Left lobe of liver (tissue), 2 donors: ENCODE data around the gene ATG4C. TPM values are rescaled to one million over a fixed set of nuclear protein-coding genes. Genes with fewer than 3 reads are reported as not detected.

Experiments
- ATAC-seq: fragments of 200-7000 bp; cut with Tn5 transposase; one replicate; pipeline ENCODE4 v1.9.1; 2020; ENCODE audit warnings: mild to moderate bottlenecking, moderate library complexity
- DNase-seq: peaks from one replicate; pipeline ENCODE4 v3.0.0-alpha.2; 2020; ENCODE audit warnings: low spot score
- total RNA-seq: library from RNA; stranded (reverse); gene quantifications from one replicate; pipeline ENCODE4 v1.2.1, GENCODE V29; 2021
- donor health status: DM: no; HTN: no; CAD: no; lungs with moderate emphysema.
- donor health status: DM: no; HTN: yes; CAD: no.

The ATG4C gene
- total RNA-seq, 1 donor from 2014 or later, result 5.3 TPM

DNA sequence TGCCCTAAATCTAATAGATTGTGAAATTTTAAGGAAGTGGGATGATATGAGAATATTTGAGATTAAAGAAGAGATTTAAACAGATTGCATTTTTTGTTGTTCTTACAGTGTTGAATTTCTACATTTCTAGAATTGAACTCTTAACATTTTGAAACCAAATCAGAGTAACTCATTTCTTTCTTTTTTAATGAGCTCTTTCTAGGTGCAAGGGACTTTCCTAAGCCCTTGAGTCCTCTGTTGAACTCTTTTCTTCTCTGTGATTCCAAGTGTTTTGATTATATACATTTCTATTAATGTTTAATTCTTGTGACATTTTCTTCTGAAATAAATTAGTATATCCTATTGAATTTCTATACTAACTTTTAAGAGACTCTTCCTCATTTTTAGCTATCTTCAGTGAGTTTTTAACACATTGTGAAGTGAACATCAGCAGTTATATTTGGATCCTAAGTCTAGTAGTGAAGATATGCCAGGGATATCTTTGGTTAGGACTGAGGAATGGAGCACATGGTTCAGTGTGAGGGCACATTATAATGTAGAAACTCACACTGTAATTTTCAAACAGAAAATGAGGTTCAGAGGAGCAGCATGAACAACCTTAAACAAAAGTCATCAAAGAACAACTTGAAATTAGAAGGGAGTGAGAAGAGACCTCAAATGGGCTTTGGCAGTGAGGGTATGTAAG lies 53.1 kb downstream of the ATG4C start:
- ATAC-seq (no peak), DNase-seq (no peak)

GRCh38 chr1:62840555-62840954 lies 56.6 kb downstream of the ATG4C start:
- DNase-seq (no peak), ATAC-seq (no peak)

GRCh38 chr1:62841587-62842169 lies 57.7 kb downstream of the ATG4C start:
- DNase-seq, result no peak
- peak; percentile 87 for ATAC-seq

DNA sequence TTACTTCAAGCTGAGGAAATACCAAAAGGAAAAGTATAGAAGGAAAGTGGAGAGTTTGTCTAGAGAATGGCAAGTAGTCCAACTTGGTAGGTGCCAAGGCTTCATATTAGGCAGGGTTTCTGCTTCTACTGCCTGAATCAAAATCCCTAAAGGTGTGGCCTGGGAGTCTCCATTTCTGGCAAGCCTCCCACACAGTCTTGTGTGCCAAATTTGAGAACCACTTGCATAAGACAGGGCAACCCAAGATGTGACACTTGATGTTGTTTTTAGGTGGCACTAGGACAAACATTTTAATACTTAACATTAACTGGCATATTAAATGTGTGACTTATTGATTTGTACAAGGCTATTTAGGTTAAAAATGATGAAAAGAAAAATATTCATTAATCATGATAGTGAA lies 60.1 kb downstream of the ATG4C start:
- DNase-seq (no peak), ATAC-seq (no peak)

- peak; percentile 57 for ATAC-seq
- no peak for DNase-seq
Measured at GRCh38 chr1:62849031-62849430, 65.1 kb downstream of the ATG4C start.

GRCh38 chr1:62852253-62852652 lies 68.3 kb downstream of the ATG4C start:
- ATAC-seq (no peak), DNase-seq (no peak)

GRCh38 chr1:62856960-62857359 lies 73.0 kb downstream of the ATG4C start:
- DNase-seq, result no peak
- ATAC-seq, result no peak

- DNase-seq (peak; percentile 48), ATAC-seq (peak; percentile 96)
Measured at GRCh38 chr1:62869217-62869754, 85.4 kb downstream of the ATG4C start.

DNA sequence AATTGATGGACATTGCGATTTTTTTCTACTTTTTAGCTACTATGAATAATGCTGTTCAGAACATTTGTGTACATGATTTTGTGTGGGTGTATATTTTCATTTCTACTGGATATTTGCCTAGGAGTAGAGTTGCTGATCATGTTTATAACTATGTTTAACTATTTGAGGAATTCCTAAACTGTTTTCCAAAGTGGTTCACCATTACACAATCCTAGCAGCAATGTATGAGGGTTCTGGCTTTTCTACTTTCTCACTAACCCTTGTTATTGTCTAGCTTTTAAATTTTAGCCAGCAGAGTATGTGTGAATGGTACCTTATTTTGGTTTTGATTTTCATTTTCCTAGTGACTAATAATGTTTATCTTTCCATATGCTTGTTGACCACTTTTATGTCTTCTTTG lies 86.2 kb downstream of the ATG4C start:
- ATAC-seq, result no peak

GRCh38 chr1:62875676-62876075 lies 91.7 kb downstream of the ATG4C start:
- no peak for DNase-seq
- no peak for ATAC-seq

More for the DNA sequence above, 86.2 kb downstream of the ATG4C start:
- no peak for DNase-seq

- no peak for DNase-seq
- no peak for ATAC-seq
Measured at GRCh38 chr1:62876535-62876934, 92.6 kb downstream of the ATG4C start.

DNA sequence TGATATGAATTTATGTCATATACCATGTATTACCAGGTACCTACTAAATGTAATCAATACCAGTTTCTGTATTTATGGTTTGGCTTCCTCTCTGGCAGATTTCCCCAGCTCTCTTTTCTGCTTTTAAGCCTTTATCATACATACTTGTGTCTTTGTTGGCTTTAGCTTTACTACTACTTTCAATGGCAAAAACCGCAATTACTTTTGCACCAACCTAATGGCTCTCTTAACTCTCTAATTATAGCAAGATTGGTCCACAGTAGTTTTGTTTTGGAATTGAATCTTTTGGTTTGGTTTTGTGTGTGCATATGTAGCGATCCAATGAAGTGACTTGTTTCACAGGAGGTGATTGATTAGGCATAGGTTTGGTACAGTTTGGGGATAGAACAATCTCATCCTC lies 93.6 kb downstream of the ATG4C start:
- no peak for DNase-seq
- ATAC-seq, result no peak

GRCh38 chr1:62879962-62880361 lies 96.0 kb downstream of the ATG4C start:
- no peak for DNase-seq
- ATAC-seq, result no peak

DNA sequence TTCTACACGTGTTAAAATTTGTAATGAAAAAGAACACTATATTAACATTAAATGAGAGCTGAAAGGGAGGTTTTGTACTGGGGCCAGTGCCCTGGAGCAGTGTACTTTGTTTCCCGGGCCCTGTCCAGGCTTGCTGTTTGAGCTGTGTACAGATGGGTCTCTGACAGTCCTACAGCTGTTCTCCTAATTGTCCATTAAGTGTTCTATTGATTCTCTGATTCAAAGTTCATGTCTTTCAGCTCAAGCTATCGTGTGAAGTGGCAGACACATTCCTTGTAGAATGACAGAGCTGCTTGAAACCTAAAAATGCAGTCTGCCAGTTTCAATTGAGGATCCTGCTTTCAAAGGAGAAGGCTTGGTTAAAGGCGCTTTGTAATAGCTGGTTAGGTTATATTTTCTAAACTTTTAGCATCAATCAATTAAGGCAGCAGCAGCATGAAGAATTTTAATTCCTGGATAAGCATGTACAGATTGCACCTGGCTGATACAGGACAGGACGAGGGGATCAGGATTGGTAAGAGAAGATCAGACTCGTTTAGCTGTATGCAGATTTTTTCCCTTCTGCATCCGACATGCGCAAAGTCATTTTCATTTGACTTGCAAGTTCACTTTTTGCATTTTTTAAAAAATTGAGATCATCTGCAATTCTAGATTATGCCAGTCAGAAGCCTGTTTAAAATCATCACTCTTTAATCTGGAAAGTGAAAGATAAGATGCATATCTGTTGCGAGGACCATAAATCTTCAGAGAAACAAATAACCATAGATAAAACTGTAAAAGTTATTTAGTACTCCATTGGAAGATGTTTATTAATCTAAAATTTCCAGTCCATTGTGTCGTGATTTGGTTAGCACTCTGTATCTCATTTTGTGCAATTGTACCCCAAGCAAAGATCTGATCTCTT lies 98.5 kb downstream of the ATG4C start:
- DNase-seq (no peak), ATAC-seq (peak; percentile 33)

DNA sequence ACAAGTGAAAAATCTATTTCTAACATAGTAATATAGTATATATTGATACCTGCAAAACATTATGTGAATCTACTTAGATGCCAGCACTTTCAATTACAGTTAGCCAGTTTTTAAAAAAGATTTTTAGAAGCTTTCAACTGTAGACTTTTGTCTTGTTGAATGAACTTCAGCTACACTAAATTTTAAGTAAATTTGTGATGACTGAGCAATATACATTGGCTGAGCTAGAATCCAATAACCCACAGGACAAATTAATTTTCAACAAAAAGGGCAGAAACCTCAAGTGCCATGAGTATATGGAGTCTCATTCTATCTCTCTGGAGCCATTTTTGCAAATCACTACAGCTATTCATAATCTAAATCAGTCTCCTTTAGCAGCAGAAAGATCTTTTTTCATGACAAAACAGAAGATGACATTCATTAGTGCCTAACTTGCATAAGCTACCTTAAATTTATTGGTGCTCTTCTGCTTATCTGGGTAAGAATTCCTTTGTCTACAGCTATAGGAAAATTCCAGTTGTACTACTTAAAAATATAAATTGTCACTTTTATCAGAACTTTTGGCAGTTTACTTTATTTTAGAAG lies 100.3 kb downstream of the ATG4C start:
- DNase-seq (no peak), ATAC-seq (no peak)

GRCh38 chr1:62887799-62888507 lies 104.0 kb downstream of the ATG4C start:
- DNase-seq, result no peak

GRCh38 chr1:62891956-62892562 lies 108.1 kb downstream of the ATG4C start:
- DNase-seq (no peak), ATAC-seq (no peak)

More at GRCh38 chr1:62887799-62888507, 104.0 kb downstream of the ATG4C start:
- no peak for ATAC-seq

DNA sequence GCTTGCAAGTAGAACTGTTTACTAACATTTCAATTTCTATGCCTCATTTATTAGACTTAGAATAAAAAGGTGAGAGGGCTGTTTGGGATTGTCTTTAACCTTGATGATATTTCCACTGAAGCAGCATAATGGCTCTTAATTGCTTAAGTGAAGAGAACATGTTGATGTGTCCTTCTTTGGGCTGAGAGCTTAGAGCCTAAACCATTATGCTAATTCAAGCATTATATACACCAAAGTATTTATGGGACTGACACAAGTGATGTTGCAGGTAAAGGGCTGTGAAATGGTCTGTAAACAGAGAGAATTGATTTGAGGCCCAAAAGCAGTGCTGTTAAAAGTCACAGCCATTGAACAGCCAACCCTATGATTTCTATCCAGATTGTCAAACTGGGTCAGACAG lies 113.9 kb downstream of the ATG4C start:
- no peak for ATAC-seq
- DNase-seq, result no peak

DNA sequence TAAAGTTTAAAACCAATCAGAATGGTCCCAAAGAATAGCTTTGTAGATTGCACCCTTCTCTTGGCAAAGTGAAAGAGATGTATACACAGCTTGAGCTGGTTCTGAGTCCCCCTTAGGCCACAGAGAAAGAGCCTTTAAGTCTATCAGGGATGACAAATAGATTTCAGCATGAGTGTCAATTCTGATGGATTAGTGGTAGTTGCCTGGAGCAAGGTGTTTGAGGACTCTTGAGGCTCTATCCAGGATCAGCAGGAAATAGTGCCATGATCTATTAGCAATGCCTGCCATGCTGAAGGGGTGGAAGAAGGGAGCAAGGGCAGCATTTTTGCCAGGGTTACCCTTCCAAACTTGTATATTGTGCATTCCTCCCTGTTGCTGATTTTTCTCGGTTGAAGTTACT lies 116.6 kb downstream of the ATG4C start:
- DNase-seq (no peak), ATAC-seq (no peak)

DNA sequence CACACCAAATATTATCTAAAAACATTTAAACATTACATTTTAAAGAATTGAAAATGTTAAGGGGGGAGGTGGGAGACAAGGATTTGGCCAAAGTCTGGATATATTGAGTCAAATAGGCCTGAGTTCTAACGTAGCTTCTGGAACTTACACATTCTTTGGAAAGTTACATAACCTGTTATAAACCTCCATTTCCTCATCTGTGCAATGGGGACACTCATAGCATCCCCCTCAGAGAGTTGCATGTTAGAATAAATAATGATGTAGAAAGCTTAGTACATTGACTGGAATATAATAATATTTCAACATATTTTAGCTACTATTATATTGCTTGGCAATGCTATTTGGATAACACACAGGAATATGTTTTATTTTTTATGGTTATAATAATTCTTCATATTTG lies 117.7 kb downstream of the ATG4C start:
- DNase-seq (no peak), ATAC-seq (no peak)
